Subcutaneous adipose tissue (tissue), 4 donors: ENCODE data around the gene OR10H4. TPM values are rescaled to one million over a fixed set of nuclear protein-coding genes. Genes with fewer than 3 reads are reported as not detected.

ENCODE experiments used
- total RNA-seq, 4 donors: library from RNA; depleted of rRNA; stranded (reverse); fragments of >200 nt; gene quantifications; one replicate each; pipeline ENCODE4 v1.1.0, GENCODE V29; 2016
- TF ChIP-seq, protein P1 (sequence below): fragments of 450-650 bp; IDR thresholded peaks from one replicate; pipeline ENCODE4 v1.5.1; 2016; ENCODE audit warnings: low read depth, mild to moderate bottlenecking, control low read depth, antibody characterized with exemption, moderate library complexity

Gene OR10H4
- total RNA-seq, 4 donors from 2014 or later: not detected

DNA sequence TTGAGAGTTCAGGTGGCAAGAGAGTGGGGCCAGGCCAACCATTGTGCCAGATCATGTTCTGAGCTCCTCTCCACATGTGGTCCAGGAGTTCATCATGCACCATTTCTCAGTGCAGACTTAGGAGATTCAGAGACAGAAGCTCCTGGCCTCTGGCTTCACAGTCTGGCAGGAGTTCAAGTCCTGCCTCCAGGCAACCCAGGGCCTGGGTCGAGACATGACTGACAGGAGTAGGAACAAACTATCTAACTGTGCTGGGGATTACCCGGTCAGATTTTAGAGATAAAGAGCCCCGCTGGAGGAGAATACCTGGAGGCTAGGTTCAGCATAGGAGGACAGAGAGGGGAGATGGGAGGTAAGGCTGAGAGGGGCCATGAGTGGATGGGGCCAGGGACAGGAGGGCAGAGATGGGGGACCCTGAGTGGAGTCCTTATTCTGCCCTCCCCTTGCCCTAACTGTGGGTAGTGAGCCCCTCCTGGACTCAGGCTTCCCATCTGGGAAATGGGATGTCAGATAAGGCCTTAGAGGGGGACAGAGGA lies 13.6 kb upstream of the OR10H4 start:
- TF ChIP-seq, protein P1, sequence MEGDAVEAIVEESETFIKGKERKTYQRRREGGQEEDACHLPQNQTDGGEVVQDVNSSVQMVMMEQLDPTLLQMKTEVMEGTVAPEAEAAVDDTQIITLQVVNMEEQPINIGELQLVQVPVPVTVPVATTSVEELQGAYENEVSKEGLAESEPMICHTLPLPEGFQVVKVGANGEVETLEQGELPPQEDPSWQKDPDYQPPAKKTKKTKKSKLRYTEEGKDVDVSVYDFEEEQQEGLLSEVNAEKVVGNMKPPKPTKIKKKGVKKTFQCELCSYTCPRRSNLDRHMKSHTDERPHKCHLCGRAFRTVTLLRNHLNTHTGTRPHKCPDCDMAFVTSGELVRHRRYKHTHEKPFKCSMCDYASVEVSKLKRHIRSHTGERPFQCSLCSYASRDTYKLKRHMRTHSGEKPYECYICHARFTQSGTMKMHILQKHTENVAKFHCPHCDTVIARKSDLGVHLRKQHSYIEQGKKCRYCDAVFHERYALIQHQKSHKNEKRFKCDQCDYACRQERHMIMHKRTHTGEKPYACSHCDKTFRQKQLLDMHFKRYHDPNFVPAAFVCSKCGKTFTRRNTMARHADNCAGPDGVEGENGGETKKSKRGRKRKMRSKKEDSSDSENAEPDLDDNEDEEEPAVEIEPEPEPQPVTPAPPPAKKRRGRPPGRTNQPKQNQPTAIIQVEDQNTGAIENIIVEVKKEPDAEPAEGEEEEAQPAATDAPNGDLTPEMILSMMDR: no peak

DNA sequence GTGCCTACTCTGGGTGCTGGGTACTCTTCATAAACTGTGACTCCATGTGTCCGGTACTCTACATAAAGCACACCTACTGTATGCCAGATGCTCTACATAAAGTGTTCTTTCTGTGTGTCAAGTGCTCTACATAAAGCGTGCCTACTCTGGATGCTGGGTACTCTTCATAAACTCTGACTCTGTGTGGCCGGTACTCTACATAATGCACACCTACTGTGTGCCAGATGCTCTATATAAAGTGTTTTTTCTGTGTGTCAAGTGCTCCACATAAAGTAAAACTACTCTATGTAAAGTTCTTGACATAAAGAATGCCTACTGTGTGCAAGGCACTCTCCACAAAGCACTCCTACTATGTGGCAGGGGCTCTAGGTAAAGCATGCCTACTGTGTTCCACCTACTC lies 12.6 kb upstream of the OR10H4 start:
- TF ChIP-seq, protein P1: no peak

DNA sequence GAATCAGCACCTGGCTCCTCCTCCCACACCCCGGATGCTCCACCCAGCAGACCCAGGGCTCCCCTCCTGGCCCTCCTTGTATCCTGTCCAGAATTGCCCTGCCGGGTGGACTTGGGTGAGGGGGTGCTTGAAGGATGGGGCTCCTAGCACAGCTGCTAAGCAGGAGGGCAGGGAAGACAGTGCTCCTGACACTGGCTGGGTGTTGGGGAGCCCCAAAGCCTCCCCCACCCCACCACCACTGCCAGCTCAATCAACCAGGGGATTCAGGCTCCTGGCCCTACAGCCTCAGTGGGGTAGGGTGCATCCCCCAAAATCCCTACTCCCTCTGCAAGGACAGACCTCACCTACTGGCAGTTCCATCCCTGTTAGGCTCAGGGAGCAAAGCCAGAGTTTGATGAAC lies 11.9 kb upstream of the OR10H4 start:
- TF ChIP-seq, protein P1: no peak

DNA sequence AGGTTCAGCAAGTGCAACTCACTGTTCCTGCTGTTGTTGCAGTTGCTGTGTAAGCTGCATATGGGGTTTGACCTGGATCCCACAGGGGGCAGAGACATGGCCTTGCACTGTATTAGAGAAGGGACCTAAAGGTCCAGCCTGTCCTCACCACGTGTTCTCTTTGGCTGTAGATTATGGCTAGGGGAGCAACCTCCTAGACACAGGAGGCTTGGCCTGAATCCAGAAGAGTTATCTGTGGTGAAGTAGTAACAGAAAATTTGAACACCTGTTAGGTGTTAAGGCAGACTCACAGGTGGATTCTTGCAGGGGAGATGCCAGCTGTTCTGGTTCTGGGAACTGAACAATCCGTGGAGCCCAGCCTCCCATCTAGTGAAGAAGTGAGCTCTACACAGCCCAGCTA lies 11.0 kb upstream of the OR10H4 start:
- TF ChIP-seq, protein P1: no peak

DNA sequence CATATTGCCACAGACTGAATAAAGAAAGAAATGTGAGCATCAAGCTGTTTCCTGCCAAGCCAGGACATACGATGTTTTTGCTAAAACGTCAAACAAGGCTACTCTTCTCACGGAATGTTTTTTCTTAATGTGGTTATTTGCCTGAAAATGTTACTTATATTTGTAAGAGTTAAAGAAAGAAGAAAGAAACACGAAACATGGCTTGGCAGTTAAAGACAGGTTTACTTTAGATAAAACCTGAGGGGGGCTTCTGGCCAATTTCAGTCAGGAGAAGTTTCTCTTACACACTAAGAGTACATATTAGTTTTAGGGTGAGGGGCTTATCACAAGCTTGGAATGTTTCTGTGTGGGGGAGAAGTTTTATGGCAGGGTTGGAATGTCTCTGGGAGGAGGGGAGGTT lies 4.4 kb upstream of the OR10H4 start:
- TF ChIP-seq, protein P1: no peak

DNA sequence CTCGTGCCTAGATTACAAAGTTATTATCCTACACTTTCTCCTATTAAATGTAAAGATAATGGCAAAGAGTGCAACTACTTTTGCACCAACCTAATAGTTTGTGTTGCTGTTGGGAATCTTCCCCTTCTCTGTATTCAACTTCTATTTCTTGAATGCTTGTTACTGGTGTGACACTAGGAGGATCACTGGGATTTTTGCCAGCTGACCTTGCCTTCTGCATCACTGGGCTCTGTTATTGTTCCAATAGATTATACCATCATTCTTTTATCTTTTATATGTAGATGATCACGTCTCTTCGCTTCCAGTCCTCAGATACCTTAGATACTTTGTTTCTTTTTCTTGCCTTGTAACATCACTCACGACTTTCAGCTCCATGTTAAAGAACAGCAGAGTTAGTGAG lies 3.5 kb upstream of the OR10H4 start:
- TF ChIP-seq, protein P1: no peak

DNA sequence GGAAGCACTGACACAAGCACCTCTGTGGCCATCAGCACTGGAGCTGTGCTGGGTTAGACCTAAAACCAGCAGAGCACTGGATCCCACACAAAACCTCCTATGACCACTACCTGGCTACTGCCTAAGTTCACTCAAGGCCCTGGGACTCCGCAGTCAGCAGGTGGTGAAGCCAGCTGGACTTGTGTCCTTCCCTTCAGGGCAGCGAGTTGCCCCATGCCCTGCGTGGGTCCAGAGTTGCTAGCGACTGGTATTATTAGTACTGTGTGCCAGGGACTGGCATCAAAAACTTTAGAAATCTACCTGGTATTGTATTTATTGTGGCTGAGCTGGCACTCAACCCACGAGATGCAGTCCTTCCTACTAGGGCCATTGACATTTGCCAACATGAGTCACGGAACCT lies 6.0 kb downstream of the OR10H4 start:
- TF ChIP-seq, protein P1: no peak
